Mesenchymal stem cell (in vitro differentiated cells and primary cell): ENCODE data around the gene RASD1.

Experiments used
- DNase-seq: peaks from one replicate; pipeline ENCODE4 v3.0.0-alpha.2; 2013
- H2AFZ ChIP-seq: one replicate; pipeline ENCODE4 v1.6.1; 2013; ENCODE audit warnings: low read depth, mild to moderate bottlenecking, control low read depth, inconsistent platforms, low read length, moderate library complexity
- H2AK5ac ChIP-seq: 2 replicates; pipeline ENCODE4 v1.6.1; 2013; ENCODE audit warnings: low read length, moderate library complexity, mild to moderate bottlenecking, inconsistent platforms; ENCODE audit not compliant: severe bottlenecking
- H2BK120ac ChIP-seq: one replicate; pipeline ENCODE4 v1.6.1; 2013; ENCODE audit warnings: low read depth, mild to moderate bottlenecking, inconsistent platforms, low read length, moderate library complexity
- H2BK12ac ChIP-seq, 2 experiments: one replicate each; pipeline ENCODE4 v1.6.1; 2013; ENCODE audit warnings: inconsistent platforms in 2 of 2, low read length in 2 of 2, mild to moderate bottlenecking in 2 of 2, moderate library complexity in 2 of 2, control low read depth in 1 of 2
- H2BK15ac ChIP-seq: one replicate; pipeline ENCODE4 v1.6.1; 2013; ENCODE audit warnings: mild to moderate bottlenecking, low read depth, inconsistent platforms; ENCODE audit not compliant: poor library complexity, severe bottlenecking
- H2BK5ac ChIP-seq: 2 replicates; pipeline ENCODE4 v1.6.1; 2013; ENCODE audit warnings: low read depth, mild to moderate bottlenecking, low read length, control low read depth, inconsistent platforms; ENCODE audit not compliant: poor library complexity, severe bottlenecking
- H3K14ac ChIP-seq, 2 experiments: one replicate each; pipeline ENCODE4 v1.6.1; 2013; ENCODE audit warnings: inconsistent platforms in 2 of 2, low read length in 2 of 2, control low read depth in 1 of 2, mild to moderate bottlenecking in 1 of 2, moderate library complexity in 1 of 2
- H3K18ac ChIP-seq, 2 experiments: one replicate each; pipeline ENCODE4 v1.6.1; 2013; ENCODE audit warnings: inconsistent platforms in 2 of 2, low read length in 2 of 2, control low read depth in 1 of 2, low read depth in 1 of 2, mild to moderate bottlenecking in 1 of 2
- H3K23ac ChIP-seq, 2 experiments: one replicate each; pipeline ENCODE4 v1.6.1; 2013; ENCODE audit warnings: inconsistent platforms in 2 of 2, low read length in 2 of 2, mild to moderate bottlenecking in 2 of 2, moderate library complexity in 2 of 2, control low read depth in 1 of 2
- H3K27ac ChIP-seq: 2 replicates; pipeline ENCODE4 v1.5.1; 2013; ENCODE audit warnings: mild to moderate bottlenecking, moderate library complexity, low read length, control low read depth, inconsistent platforms; ENCODE audit not compliant: poor library complexity, severe bottlenecking
- H3K27me3 ChIP-seq, 2 experiments: 2 replicates each; pipeline versions ENCODE4 v1.6.1 to v1.7.0; 2013; ENCODE audit warnings: low read length in 2 of 2, mild to moderate bottlenecking in 2 of 2, moderate library complexity in 2 of 2, control low read depth in 1 of 2, inconsistent platforms in 1 of 2; ENCODE audit not compliant: control insufficient read depth in 1 of 2, insufficient read depth in 1 of 2
- H3K36me3 ChIP-seq, 2 experiments: 2 replicates each; pipeline versions ENCODE4 v1.6.1 to v1.7.0; 2013; ENCODE audit warnings: low read length in 2 of 2, control low read depth in 1 of 2, inconsistent platforms in 1 of 2, low read depth in 1 of 2, mild to moderate bottlenecking in 1 of 2; ENCODE audit not compliant: insufficient read depth in 2 of 2, control insufficient read depth in 1 of 2
- H3K4ac ChIP-seq, 2 experiments: one replicate each; pipeline ENCODE4 v1.6.1; 2013; ENCODE audit warnings: inconsistent platforms in 2 of 2, low read length in 2 of 2, mild to moderate bottlenecking in 2 of 2, moderate library complexity in 2 of 2, control low read depth in 1 of 2, low read depth in 1 of 2
- H3K4me1 ChIP-seq: 2 replicates; pipeline ENCODE4 v1.6.1; 2013; ENCODE audit warnings: low read depth, low read length, control low read depth; ENCODE audit not compliant: control insufficient read depth, insufficient read depth
- H3K4me2 ChIP-seq: 2 replicates; pipeline ENCODE4 v1.6.1; 2013; ENCODE audit warnings: low read length, mild to moderate bottlenecking, inconsistent platforms; ENCODE audit not compliant: poor library complexity, severe bottlenecking
- H3K4me3 ChIP-seq, 2 experiments: 2 replicates each; pipeline versions ENCODE4 v1.5.1 to v1.7.0; 2013; ENCODE audit warnings: low read length in 2 of 2, mild to moderate bottlenecking in 2 of 2, control low read depth in 1 of 2, low read depth in 1 of 2; ENCODE audit not compliant: insufficient read depth in 1 of 2
- H3K79me1 ChIP-seq: replicated peaks from 2 replicates; pipeline ENCODE4 v1.6.1; 2013; ENCODE audit warnings: mild to moderate bottlenecking, control low read depth, low read length, inconsistent platforms; ENCODE audit not compliant: poor library complexity, severe bottlenecking
- H3K9ac ChIP-seq: 2 replicates; pipeline ENCODE4 v1.7.0; 2013; ENCODE audit warnings: mild to moderate bottlenecking, low read length, moderate library complexity
- H3K9me3 ChIP-seq: 2 replicates; pipeline ENCODE4 v1.7.0; 2013; ENCODE audit warnings: mild to moderate bottlenecking, low read length; ENCODE audit not compliant: control insufficient read depth
- H4K8ac ChIP-seq: one replicate; pipeline ENCODE4 v1.6.1; 2013; ENCODE audit warnings: inconsistent platforms, mild to moderate bottlenecking, low read length, moderate library complexity
- H4K91ac ChIP-seq: one replicate; pipeline ENCODE4 v1.6.1; 2013; ENCODE audit warnings: mild to moderate bottlenecking, low read length, inconsistent platforms
- WGBS: methylation state at CpG from one replicate; pipeline ENCODE4 v1.1.7; 2013; ENCODE audit warnings: mixed read lengths; 5-methylcytosine and 5-hydroxymethylcytosine counted together

The RASD1 gene

GRCh38 chr17:17472333-17472920, 23.8 kb downstream of the RASD1 start:
- Histone ChIP-seq H3K9ac (peak overlapping the region; percentile 36), H2AFZ (no peak overlapping the region), H2BK120ac (no peak overlapping the region), H2BK5ac (no peak overlapping the region), H3K4me3 (peak overlapping the region in 1 of 2 experiments; percentile 41), H3K27ac (no peak overlapping the region), H3K4ac (no peak overlapping the region), H4K91ac (no peak overlapping the region), H3K9me3 (no peaks in the 10 kb centered on the region), H3K14ac (no peak overlapping the region), H3K27me3 (peaks cover 26 to 36% of the 10 kb centered on the region in 2 experiments), H3K4me2 (no peak overlapping the region), H3K23ac (no peak overlapping the region), H4K8ac (no peak overlapping the region), H3K18ac (no peak overlapping the region), H3K36me3 (no peaks in the 10 kb centered on the region), H3K79me1 (peaks cover 4% of the 10 kb centered on the region), H2BK15ac (no peak overlapping the region), H2AK5ac (no peak overlapping the region), H2BK12ac (no peak overlapping the region), H3K4me1 (no peaks in the 10 kb centered on the region)
- no peak for DNase-seq
- WGBS = 75% methylated on average over 7 of the region's 8 CpGs

GRCh38 chr17:17469996-17470395, 26.2 kb downstream of the RASD1 start:
- 91% methylated on average over 2 of the region's 3 CpGs for WGBS
- Histone ChIP-seq H4K8ac (no peak overlapping the region), H2AFZ (no peak overlapping the region), H3K4ac (no peak overlapping the region), H2BK120ac (no peak overlapping the region), H3K9ac (no peak overlapping the region), H3K23ac (no peak overlapping the region), H2BK12ac (no peak overlapping the region), H2BK5ac (no peak overlapping the region), H3K27ac (no peak overlapping the region), H2BK15ac (no peak overlapping the region), H3K14ac (no peak overlapping the region), H3K27me3 (peaks cover 30 to 49% of the 10 kb centered on the region in 2 experiments), H3K18ac (no peak overlapping the region), H4K91ac (no peak overlapping the region), H3K79me1 (no peaks in the 10 kb centered on the region), H3K9me3 (no peaks in the 10 kb centered on the region), H3K36me3 (no peaks in the 10 kb centered on the region), H3K4me2 (no peak overlapping the region), H3K4me3 (no peak overlapping the region), H2AK5ac (no peak overlapping the region), H3K4me1 (no peaks in the 10 kb centered on the region)
- DNase-seq = no peak

- Histone ChIP-seq H4K91ac (no peak overlapping the region), H3K4me3 (no peak overlapping the region), H4K8ac (no peak overlapping the region), H2BK15ac (no peak overlapping the region), H3K79me1 (no peaks in the 10 kb centered on the region), H2AFZ (no peak overlapping the region), H3K23ac (no peak overlapping the region), H3K4me1 (no peaks in the 10 kb centered on the region), H3K4me2 (no peak overlapping the region), H3K9me3 (no peaks in the 10 kb centered on the region), H3K14ac (no peak overlapping the region), H2AK5ac (no peak overlapping the region), H3K36me3 (no peaks in the 10 kb centered on the region), H3K27me3 (peaks cover 36 to 55% of the 10 kb centered on the region in 2 experiments), H2BK12ac (no peak overlapping the region), H3K4ac (no peak overlapping the region), H2BK120ac (no peak overlapping the region), H3K9ac (no peak overlapping the region), H3K27ac (no peak overlapping the region), H2BK5ac (no peak overlapping the region), H3K18ac (no peak overlapping the region)
- 91% methylated on average over 4 of the region's 4 CpGs for WGBS
- DNase-seq = no peak
Observed at GRCh38 chr17:17469358-17469757, 26.8 kb downstream of the RASD1 start.

GRCh38 chr17:17468217-17469010, 27.8 kb downstream of the RASD1 start:
- no peak overlapping the region for H3K14ac ChIP-seq
- H2BK5ac ChIP-seq = no peak overlapping the region
- H3K27ac ChIP-seq = no peak overlapping the region
- H3K9ac ChIP-seq = no peak overlapping the region
- no peak overlapping the region for H3K23ac ChIP-seq
- H3K79me1 ChIP-seq = no peaks in the 10 kb centered on the region
- H2BK120ac ChIP-seq = no peak overlapping the region
- no peak overlapping the region for H3K4ac ChIP-seq
- H2AFZ ChIP-seq = no peak overlapping the region
- DNase-seq = no peak
- H2AK5ac ChIP-seq = no peak overlapping the region
- no peaks in the 10 kb centered on the region for H3K4me1 ChIP-seq
- H4K8ac ChIP-seq = no peak overlapping the region
- H3K9me3 ChIP-seq = no peaks in the 10 kb centered on the region
- 75% methylated on average over 5 of the region's 5 CpGs for WGBS
- H2BK15ac ChIP-seq = no peak overlapping the region
- no peak overlapping the region for H3K4me2 ChIP-seq
- H3K36me3 ChIP-seq = no peaks in the 10 kb centered on the region
- H4K91ac ChIP-seq = no peak overlapping the region
- no peak overlapping the region for H3K18ac ChIP-seq
- peaks cover 46 to 59% of the 10 kb centered on the region in 2 experiments for H3K27me3 ChIP-seq
- no peak overlapping the region for H2BK12ac ChIP-seq
- peak overlapping the region in 1 of 2 experiments; percentile 17 for H3K4me3 ChIP-seq
